NCI-H2196 (cell line): ENCODE measurements around the gene GNGT1.

ENCODE experiments used
- DNase-seq: peaks from one replicate; lab custom pipeline; 2025; ENCODE audit not compliant: unreplicated experiment; lab: John Stamatoyannopoulos, UW

Gene GNGT1

GRCh38 chr7:93906267-93906666 lies at the start of gene GNGT1:
Gene GNGT1, plus strand, starts transcription at chr7:93906567. Its CDS starts 180 bp downstream, at chr7:93906747.
- no peak for DNase-seq

- DNase-seq: no peak
These were observed 47.5 kb upstream of the GNGT1 start for GRCh38 chr7:93858857-93859256.

GRCh38 chr7:93860261-93860660 lies 46.1 kb upstream of the GNGT1 start:
- no peak for DNase-seq

GRCh38 chr7:93861325-93861949 lies 44.9 kb upstream of the GNGT1 start:
- no peak for DNase-seq

- DNase-seq: no peak
These were observed 43.7 kb upstream of the GNGT1 start for GRCh38 chr7:93862651-93863050.

GRCh38 chr7:93866886-93867285 lies 39.5 kb upstream of the GNGT1 start:
- no peak for DNase-seq

GRCh38 chr7:93873998-93874574 lies 32.3 kb upstream of the GNGT1 start:
- DNase-seq: no peak

GRCh38 chr7:93877742-93878141 lies 28.6 kb upstream of the GNGT1 start:
- DNase-seq: no peak

GRCh38 chr7:93879356-93879755 lies 27.0 kb upstream of the GNGT1 start:
- DNase-seq: no peak

- no peak for DNase-seq
These were observed 23.9 kb upstream of the GNGT1 start for GRCh38 chr7:93882468-93882867.

GRCh38 chr7:93883078-93883916 lies 23.1 kb upstream of the GNGT1 start:
- DNase-seq: no peak

- DNase-seq: no peak
These were observed 22.4 kb upstream of the GNGT1 start for GRCh38 chr7:93883917-93884345.

GRCh38 chr7:93884541-93884940 lies 21.8 kb upstream of the GNGT1 start:
- no peak for DNase-seq

GRCh38 chr7:93889261-93889660 lies 17.1 kb upstream of the GNGT1 start:
- DNase-seq: no peak

GRCh38 chr7:93890041-93890463 lies 16.3 kb upstream of the GNGT1 start:
- no peak for DNase-seq

- no peak for DNase-seq
These were observed 15.8 kb upstream of the GNGT1 start, which contains the start of gene TFPI2 for GRCh38 chr7:93890464-93891068. Gene TFPI2, minus strand, starts transcription at chr7:93890753. Its CDS starts 75 bp downstream, at chr7:93890678.

- no peak for DNase-seq
These were observed 11.9 kb upstream of the GNGT1 start for GRCh38 chr7:93894426-93894825.

GRCh38 chr7:93894966-93895640 lies 11.3 kb upstream of the GNGT1 start:
- no peak for DNase-seq

- DNase-seq: no peak
These were observed 10.3 kb upstream of the GNGT1 start for GRCh38 chr7:93895859-93896600.

GRCh38 chr7:93897680-93898079 lies 8.7 kb upstream of the GNGT1 start:
- no peak for DNase-seq
